Measurements from ENCODE around the gene FRMD4A. TPM values are rescaled to one million over a fixed set of nuclear protein-coding genes. Genes with fewer than 3 reads are reported as not detected.

The FRMD4A gene
- total and polyA plus RNA-seq, 12 donors = 9.1 to 29.6 (median 14.6) TPM

- Histone ChIP-seq H3K36me3 (replicated peaks in 1 of 2) (peaks cover 0 to 28% of the 10 kb centered on the region in 2 donors), H3K9me3 (replicated peaks in 1 of 3) (no peaks in the 10 kb centered on the region), H3K4me3 (no peak overlapping the region), H3K4me1 (replicated peaks in 1 of 2) (no peaks in the 10 kb centered on the region), H3K27ac (no peak overlapping the region), H3K27me3 (no peaks in the 10 kb centered on the region)
- intact Hi-C loops (cut with DNase I) = no loop called here
- no peak for TF ChIP-seq POLR2A (IDR thresholded peaks at IDR 0.05)
- no peak for TF ChIP-seq CTCF (IDR thresholded peaks at IDR 0.05)
- 86 to 93% (median 92%) methylated on average over 2 of the region's 2 CpGs for WGBS, 4 donors
- no peak for DNase-seq
These were observed 726.2 kb downstream of the FRMD4A start for GRCh38 chr10:13604357-13605040.

- H3K4me3 ChIP-seq = no peak overlapping the region
- no peak for TF ChIP-seq POLR2A (IDR thresholded peaks at IDR 0.05)
- TF ChIP-seq CTCF (IDR thresholded peaks at IDR 0.05) = no peak
- H3K27ac ChIP-seq = no peak overlapping the region
- intact Hi-C loops (cut with DNase I) = no loop called here
- H3K27me3 ChIP-seq = no peaks in the 10 kb centered on the region
- H3K9me3 ChIP-seq (replicated peaks in 1 of 3) = no peaks in the 10 kb centered on the region
- 87 to 97% (median 95%) methylated on average over 5 of the region's 5 CpGs for WGBS, 4 donors
- no peak for DNase-seq
- no peaks in the 10 kb centered on the region for H3K4me1 ChIP-seq (replicated peaks in 1 of 2)
- peaks cover 0 to 14% of the 10 kb centered on the region in 2 donors for H3K36me3 ChIP-seq (replicated peaks in 1 of 2)
These were observed 732.8 kb downstream of the FRMD4A start for GRCh38 chr10:13597909-13598308.

- TF ChIP-seq CTCF (IDR thresholded peaks at IDR 0.05) = no peak
- TF ChIP-seq POLR2A (IDR thresholded peaks at IDR 0.05) = no peak
- H3K4me3 ChIP-seq = no peak overlapping the region
- 56 to 74% (median 65%) methylated on average over 2 of the region's 2 CpGs for WGBS, 4 donors
- no peaks in the 10 kb centered on the region for H3K27me3 ChIP-seq
- no peaks in the 10 kb centered on the region for H3K9me3 ChIP-seq (replicated peaks in 1 of 3)
- no peak for DNase-seq
- no peaks in the 10 kb centered on the region for H3K4me1 ChIP-seq (replicated peaks in 1 of 2)
- intact Hi-C loops (cut with DNase I) = no loop called here
- H3K36me3 ChIP-seq (replicated peaks in 1 of 2) = peaks cover 0 to 6% of the 10 kb centered on the region in 2 donors
- H3K27ac ChIP-seq = no peak overlapping the region
These were observed 736.1 kb downstream of the FRMD4A start for GRCh38 chr10:13594641-13595040.

Small RNA genes lying within 50 kb of the gene (small RNA-seq; reads per million reads assigned to genes)
- 0.25 to 0.36 reads per million in 2 donors for gene RNA5SP301
